HG03103 (cell line): ENCODE data around the gene PALB2.

Experiments
- ATAC-seq: cut with Tn5 transposase; IDR thresholded peaks from one replicate; pipeline ENCODE4 v1.9.1; 2021; ENCODE audit warnings: low read depth; ENCODE audit not compliant: unreplicated experiment

Gene PALB2

DNA sequence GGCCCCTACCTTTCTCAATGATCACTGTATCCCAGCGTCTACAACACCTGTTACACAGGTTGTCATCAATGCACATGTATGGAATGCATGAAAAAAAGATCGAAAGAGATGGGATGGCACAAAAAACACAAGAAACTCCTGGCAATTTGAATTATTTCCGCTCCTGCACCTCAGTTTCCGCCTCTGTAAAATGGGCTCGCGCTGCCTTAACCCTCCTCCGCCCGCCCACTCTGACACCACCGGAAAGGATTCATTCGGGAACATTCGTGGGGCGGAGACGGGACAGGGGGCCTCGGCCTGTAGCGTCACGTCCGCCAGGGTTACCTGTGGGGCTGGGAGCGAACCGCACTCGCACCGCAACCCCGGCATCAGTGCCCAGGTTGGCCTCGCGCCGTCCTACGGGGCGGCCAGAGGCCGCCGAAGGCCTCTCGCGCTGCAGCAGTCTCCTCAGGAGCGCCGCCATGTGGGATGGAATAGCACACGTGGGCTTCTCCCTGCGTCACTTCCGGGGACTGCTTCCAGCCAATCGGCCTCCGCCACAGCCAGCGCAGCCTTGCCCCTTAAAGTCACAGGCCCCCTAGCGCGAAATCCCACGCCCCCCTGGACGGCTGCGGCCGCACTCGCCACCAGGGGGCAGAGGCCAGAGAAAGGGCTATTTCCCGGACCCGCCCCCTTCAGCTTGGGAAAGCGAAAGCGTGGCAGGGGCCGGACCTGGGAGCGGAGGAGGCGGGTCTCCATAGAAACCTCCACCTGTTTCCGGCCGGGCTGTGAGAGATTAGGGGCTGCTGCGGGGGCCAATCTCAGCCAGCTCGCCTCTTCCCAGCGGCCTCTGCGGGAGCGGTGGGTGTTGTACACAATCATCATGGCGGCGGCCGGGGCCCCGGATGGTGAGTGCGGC lies 84.0 kb downstream of the PALB2 start, which contains the start of the genes EARS2 and UBFD1:
Gene EARS2, minus strand, starts transcription at position 470 of the 898 bp plus-strand sequence. Its CDS starts 7 bp downstream, at position 463.
Gene UBFD1, plus strand, starts transcription at position 847 of the 898 bp plus-strand sequence. Its CDS starts 16 bp downstream, at position 863.
- peak; percentile 89 for ATAC-seq

DNA sequence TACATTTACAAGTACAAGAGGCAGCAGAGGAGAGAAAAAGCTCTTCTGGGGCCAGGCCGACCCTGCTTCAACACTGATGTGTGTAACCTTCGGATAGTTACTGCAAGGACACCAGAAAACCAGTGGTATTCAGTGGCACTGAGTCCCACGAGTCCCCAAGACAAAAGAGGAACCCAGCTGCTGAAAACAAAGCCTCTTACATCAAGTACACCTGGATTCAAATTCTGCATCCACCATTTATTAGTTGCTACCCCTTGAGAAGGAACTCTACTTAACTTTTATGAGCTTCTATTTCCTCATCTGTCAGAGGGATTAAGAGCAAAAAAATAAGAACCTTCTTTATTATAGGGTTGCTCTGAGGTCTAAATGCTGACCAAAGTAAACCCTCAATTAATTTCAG lies 86.6 kb downstream of the PALB2 start:
- no peak for ATAC-seq
